ENCODE data around the gene CHMP5.

DNA sequence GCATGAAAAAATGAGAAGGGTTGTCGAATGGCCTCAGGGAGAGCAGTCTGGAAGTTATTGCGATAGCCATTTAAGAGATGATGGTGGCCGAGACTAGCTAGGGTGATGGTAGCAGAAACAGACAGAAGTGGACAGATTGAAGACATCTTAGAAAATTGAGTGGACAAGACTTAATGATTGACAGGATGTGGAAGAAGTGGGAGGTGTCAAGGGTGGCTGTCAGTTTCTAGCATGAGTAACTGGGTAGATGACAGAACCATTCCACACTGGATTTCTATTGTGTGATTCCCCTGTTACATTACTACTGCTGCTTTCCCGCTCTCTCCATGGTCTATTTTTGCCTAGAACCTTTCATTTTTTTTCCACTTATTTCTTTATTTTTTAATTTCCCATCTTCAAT lies 12.6 kb downstream of the CHMP5 start:
- TF ChIP-seq, protein P1, sequence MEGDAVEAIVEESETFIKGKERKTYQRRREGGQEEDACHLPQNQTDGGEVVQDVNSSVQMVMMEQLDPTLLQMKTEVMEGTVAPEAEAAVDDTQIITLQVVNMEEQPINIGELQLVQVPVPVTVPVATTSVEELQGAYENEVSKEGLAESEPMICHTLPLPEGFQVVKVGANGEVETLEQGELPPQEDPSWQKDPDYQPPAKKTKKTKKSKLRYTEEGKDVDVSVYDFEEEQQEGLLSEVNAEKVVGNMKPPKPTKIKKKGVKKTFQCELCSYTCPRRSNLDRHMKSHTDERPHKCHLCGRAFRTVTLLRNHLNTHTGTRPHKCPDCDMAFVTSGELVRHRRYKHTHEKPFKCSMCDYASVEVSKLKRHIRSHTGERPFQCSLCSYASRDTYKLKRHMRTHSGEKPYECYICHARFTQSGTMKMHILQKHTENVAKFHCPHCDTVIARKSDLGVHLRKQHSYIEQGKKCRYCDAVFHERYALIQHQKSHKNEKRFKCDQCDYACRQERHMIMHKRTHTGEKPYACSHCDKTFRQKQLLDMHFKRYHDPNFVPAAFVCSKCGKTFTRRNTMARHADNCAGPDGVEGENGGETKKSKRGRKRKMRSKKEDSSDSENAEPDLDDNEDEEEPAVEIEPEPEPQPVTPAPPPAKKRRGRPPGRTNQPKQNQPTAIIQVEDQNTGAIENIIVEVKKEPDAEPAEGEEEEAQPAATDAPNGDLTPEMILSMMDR (conservative IDR thresholded peaks at IDR 0.05; ENCODE audit: low read depth, low read length): no peak
- no peak for TF ChIP-seq EZH2 (IDR thresholded peaks at IDR 0.05; ENCODE audit: borderline replicate concordance, low read depth, low read length, poor library complexity, severe bottlenecking)
